SW 1271 (cell line): Measurements from ENCODE around the gene FGR.
"Not testable (repeated sequence)": the region's sequence is repeated elsewhere in the genome, so short reads cannot be mapped to it uniquely, and the experiment has no call there.

ENCODE experiments used
- DNase-seq, 2 experiments: peaks; one replicate each; lab custom pipeline; 2025; lab: John Stamatoyannopoulos, UW

FGR gene

DNA sequence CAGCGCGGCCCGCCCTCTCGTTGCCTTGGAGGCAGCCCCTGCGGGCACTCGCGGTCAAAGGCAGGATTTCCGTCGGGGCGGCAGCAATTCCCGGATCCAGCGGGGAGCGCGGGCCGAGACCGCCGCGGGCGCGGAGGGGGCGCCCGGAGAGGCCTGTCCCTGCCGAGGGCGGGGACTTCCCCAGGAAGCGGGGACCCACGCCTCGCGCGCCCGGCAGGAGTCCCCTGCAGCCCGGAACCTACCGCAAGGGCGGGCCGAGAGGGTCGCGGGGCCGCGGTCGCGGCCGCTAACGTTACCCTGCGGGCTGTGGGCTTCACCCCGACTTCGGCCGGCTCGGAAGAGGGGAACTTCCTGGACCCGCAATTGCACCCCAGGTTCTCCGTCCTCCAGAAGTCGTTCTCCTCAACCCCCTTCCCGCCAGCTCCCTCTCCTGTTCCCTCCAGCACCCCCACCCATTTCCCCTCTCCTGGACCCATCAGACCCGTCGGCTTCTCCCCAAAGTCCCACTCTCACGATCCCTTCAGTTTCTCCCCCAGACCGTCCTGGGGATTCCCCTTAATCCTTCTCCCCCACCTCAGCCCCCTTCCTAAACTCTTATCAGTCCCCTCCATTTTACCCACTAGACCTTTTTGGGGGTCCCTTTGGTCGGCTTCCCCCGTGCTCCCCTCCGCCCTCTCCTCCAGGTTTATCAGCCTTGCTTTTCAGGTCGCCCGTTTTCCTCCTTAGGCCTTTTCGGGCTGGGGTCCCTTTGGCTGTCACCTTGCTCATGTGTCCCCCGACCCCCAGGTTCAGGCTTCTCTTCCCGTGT lies 604 bp downstream of the FGR start:
- no peak for DNase-seq

GRCh38 chr1:27633640-27634176 lies 1.3 kb downstream of the FGR start:
- no peak for DNase-seq

GRCh38 chr1:27633298-27633610 lies 1.7 kb downstream of the FGR start:
- DNase-seq = no peak

- no peak for DNase-seq
Observed at GRCh38 chr1:27632387-27633297, 2.3 kb downstream of the FGR start.

DNA sequence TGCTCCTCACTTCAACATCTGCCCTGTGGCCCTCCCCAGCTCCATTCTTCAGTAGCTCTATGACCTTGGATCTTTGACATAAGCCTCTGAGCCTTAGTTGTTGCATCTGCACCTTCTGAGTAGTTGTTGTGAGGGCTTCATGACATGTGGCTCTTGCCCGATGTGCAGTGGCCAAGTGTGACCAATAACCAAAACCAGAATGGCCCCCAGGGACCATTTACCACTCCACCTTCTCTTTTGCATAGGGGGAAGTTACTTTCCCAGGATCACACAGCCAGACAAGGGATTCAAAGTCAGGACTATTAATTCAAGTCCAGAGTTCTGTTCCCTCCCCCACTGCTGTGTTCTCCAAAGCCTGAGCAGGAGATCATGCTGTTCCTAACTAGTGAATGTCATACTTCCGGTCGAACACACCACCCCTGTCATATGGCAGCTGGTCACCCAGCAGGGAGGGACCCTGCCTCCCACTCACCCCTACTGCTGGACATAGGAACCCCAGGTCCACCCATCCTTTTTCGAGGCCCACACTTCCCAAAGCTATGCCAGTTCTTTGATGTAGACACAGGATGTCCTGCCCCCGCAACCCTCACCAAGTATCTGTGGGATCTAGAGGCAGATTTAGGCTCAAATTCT lies 4.0 kb downstream of the FGR start:
- DNase-seq = no peak

DNA sequence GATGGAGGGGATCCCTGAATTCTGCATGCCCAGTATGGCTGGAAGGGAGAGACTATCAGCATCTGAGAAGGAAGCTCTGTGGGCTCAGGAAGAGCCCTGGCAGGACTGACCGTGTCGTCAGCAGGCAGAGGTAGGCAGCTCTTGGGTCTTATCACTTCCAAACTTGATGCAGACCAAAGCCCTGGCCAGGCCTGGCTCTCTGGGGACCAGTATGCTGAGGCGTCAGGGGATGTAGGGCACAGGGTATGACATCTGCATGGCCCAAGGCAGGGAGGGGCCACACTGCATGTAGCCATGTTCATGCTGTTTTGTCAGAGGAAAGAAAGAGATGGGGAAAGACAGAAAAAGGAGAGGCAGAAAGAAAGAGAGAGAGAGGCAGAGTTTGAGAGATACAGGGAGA lies 6.3 kb downstream of the FGR start:
- no peak for DNase-seq

DNA sequence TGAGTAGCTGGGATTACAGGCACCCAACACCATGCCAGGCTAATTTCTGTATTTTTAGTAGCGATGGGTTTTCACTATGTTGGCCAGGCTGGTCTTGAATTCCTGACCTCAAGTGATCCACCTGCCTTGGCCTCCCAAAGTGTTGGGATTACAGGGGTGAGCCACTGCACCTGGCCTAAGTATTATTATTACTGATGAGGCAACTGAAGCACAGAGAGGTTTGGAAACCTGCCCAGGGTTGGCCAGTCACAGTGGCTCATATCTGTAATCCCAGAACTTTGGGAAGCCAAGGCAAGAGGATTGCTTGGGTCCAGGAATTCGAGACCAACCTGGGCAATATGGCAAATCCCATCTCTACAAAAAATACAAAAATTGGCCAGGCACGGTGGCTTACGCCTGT lies 7.3 kb downstream of the FGR start:
- DNase-seq = not testable (repeated sequence)

- DNase-seq = no peak
Observed at GRCh38 chr1:27627061-27627460, 7.9 kb downstream of the FGR start.

DNA sequence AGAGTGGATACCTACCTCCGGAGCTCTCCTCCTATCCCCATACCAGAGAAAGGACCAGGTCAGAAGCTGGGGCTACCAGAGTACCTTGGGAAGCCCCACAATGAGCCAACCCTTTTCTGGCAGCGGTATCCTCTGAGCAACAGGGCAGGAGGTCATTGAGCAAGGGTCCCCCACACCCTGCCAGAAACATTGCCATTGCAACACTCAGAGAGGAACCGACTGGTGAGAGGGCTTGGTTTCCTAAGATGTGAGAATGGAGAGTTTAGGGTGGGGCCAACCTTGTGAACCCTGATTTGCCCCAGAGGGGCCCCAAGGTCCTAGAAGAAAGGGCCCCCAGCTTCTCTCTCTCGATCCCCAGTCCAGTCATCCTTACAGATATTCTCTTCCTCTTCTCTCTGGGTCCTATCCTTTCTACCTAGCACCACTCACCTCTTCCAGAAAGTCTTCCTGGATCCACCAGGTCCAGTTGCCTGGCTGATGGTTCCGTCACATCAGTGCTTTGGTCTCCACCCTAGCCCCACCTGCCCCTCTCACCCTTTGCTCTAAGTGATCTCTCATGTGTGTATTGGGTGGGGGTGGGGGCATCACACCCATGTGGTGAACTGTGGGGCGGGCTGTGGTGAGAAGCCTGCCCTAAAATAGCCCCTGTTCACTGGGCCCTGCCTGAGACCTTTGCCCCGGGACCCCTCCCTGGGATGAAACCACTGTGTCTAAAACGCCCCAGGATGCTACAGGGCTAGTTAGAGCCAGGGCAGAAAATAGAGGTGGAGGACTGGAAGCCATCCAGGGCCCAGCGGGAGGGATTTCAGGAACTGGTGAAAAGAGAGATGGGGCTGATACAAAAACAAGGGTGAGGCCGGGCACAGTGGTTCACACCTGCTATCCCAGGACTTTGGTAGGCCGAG lies 8.7 kb downstream of the FGR start:
- DNase-seq = no peak

- DNase-seq = no peak
Observed at GRCh38 chr1:27624467-27625178, 10.4 kb downstream of the FGR start.

DNA sequence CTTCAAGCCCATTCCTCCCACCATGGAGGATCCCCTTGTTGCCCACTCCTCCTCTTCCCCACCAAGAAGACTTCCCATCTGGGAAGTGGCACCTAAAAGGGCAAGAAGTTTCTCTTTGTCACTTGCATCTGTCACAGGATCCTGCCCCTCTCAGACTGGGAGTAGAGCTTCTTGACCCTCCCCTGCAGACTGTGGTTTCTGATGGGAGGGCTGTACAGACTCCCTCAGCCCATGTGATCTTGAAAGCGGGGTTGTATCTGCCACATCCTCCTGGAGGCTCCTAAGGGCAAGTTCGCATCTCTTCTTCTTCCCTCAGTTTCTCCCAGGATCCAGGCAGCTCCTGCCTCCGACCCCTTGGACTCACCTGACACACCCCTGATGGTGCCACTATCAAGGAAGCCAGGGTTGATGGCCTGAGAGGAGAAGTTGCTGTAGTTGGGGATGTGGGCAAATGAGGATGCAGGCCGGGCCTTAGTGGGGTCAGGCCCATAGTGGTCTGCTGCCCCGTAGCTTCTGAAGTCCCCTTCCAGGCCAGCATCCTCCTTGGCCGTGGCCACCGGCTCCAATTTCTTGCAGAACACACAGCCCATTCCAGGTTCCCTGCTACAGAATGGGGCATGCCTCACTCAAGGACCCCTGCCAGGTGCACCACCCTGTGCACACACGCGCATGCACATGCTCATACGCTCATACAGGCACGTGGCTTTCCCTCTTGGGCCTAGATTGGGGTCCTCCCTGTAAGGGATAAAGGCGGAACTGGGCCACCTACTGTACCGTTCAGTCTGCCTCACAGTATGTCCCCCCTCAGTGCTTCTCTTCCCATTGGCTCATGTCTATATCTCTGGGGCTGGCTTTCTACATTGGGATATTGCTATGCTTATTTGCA lies 11.4 kb downstream of the FGR start:
- DNase-seq = no peak

DNA sequence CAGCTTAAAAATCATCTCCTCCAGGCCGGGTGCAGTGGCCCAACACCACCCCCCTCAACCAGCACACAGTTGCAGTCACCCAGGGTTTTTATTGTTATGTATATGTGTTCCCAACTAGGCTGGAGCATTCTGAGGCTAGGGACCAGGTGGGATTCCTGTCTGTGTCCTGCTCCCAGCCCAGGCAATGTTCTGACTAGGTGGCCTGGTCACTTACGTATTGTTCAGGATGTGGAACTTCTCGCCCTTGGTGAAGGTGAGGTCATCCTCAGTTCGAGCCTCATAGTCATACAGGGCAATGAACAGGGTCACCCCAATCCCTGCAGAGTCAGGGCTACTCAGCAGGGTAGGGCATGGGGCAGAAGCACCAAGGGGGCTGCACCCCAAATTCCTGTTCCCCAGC lies 12.2 kb downstream of the FGR start:
- no peak for DNase-seq

DNA sequence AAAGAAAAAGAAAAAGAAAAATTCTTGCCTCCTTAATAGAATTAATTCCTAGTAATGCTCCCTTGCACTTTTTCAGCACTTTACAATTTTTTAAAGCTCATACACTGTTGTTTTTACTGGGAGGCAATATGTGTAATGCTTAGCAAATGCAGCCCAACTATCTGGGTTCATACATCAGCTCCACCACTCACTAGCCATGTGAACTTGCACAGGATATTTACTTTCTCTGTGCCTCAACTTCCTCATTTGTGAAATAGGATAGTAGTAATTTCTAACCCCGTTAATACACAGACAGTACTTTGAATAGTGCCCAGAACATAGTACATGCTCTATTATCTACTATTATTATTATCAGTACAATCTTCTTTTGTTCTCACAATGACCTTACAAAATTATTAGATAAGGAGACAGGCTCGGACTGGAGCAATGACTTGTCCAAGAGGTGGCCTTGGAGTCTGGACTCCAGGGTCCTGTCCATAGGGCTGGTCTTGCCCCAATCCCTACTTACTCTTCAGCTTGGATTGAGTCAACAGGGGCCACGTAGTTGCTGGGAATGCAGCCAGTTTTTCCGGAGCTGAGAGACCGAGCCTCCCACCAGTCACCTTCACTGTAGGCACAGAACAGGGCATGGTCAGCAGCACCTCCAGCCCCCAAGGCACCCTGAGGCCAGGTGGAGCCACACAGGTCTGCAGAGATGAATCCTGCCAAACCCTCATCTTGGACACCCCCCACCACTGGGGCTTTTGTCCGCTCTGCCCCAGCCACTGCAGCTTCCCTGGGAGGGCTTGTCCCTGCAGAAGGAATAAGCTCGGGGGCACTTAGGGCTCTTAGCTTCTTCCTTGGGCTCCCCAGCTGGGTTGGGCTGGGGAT lies 13.7 kb downstream of the FGR start:
- DNase-seq = no peak

GRCh38 chr1:27619782-27620438 lies 15.1 kb downstream of the FGR start:
- not testable (repeated sequence) for DNase-seq

DNA sequence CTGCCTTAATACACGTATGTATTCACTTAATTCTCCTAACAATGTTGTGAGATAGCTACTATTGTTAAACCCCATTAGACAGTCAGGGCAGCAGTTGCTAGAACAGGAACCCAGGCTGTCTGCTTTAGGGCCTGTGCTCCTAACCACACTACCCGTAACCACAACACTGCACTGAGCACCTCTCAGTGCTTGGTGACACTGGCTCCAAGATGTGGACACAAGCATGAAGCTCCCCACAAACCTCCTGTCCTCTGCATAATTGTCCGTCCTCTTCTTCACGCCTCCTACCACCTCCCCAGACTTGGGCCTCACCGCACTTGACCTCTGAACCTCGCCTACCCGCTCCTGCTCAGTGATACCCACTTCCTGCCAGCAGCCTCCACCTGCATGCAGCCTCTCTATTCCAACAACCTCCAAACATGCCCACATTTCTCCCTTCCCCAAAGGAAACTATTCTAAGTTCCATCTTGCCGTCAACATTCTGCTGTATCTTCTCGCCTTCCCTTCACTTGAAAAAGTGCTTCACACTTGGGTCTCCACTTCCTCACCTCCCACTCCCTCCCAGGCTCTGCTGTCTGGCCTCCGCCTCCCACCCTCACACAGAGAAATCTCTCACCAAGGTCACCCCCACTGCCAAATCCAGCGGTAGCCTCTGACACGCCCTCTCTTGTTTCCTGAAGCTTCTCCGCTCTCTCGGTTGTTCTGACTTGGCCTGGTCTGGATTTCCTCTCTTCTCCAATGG lies 16.5 kb downstream of the FGR start:
- no peak for DNase-seq

DNA sequence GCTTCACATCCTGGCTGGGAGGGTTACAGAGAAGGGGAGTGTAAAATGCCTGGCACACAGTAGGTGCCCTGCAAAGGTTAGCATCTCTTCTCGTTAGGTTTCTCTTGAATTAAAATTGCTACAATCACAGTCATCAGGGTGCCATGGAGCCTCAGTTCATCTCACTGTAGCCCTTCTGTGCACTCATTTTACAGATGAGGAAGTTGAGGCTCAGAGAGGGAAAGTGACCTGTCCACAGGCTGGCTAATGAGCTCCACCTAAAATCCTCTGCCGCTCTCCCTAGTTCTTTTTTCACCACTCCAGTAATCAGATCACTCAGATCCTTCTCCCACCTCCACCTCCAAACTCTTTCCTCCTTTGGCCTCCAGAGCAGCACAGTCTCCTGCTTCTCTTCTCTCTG lies 17.6 kb downstream of the FGR start:
- no peak for DNase-seq

GRCh38 chr1:27616441-27616840 lies 18.5 kb downstream of the FGR start:
- DNase-seq = no peak
